ENCODE data around the gene MRPL42. TPM values are rescaled to one million over a fixed set of nuclear protein-coding genes. Genes with fewer than 3 reads are reported as not detected.
A peak's percentile ranks its signal among the peaks of the same experiment; 100 is the strongest.

The MRPL42 gene
- 82.1 and 131 TPM in 2 replicates for total RNA-seq

DNA sequence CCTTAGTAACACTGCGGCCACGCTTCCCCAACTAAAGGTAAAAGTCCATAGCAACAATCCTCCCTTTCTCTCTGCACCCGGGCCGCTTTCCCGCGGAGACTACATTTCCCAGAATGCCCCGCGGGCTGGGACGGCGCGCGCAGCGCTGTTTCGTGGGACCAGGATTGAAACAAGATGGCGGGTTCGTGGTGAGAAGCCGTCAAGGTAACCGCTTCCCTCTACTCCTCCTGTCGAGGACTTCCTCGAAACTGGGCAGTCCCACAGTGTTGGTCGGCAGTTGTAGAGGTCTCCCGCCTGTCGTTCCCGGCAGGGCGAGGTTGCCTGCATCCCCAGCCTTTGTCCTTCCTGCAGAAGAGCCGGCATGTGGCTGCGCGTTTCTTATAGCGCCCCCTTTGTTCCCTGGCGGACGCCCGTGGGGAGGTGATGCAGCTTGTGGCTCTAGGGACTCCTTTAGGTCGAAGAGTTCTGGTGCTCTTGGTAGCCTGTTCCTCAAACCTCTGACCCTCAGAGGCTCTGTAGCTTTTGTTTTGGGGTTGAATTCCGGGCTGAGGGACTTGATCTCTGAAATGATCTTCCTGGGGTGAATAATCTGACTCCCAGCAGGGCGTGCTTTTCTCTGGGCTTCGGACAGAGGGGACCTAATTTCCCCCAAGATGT is at the start of gene MRPL42:
Gene MRPL42 (plus strand): TSS at position 164 of the 657 bp plus-strand sequence. CDS start 1,772 bp downstream, outside the sequence.
- TF ChIP-seq, protein P1, sequence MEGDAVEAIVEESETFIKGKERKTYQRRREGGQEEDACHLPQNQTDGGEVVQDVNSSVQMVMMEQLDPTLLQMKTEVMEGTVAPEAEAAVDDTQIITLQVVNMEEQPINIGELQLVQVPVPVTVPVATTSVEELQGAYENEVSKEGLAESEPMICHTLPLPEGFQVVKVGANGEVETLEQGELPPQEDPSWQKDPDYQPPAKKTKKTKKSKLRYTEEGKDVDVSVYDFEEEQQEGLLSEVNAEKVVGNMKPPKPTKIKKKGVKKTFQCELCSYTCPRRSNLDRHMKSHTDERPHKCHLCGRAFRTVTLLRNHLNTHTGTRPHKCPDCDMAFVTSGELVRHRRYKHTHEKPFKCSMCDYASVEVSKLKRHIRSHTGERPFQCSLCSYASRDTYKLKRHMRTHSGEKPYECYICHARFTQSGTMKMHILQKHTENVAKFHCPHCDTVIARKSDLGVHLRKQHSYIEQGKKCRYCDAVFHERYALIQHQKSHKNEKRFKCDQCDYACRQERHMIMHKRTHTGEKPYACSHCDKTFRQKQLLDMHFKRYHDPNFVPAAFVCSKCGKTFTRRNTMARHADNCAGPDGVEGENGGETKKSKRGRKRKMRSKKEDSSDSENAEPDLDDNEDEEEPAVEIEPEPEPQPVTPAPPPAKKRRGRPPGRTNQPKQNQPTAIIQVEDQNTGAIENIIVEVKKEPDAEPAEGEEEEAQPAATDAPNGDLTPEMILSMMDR (IDR thresholded peaks at IDR 0.05; ENCODE audit: insufficient read depth, low read length, severe bottlenecking) = peak; percentile 79
- DNase-seq (ENCODE audit: low read depth) (peak; percentile 73), FAIRE-seq (no peak)
- Histone ChIP-seq H3K27me3 (ENCODE audit: control insufficient read depth, insufficient read depth, low read length) (no peaks in the 10 kb centered on the region), H3K4me3 (ENCODE audit: low read depth, low read length) (peak within 1 kb of the TSS; percentile 61), H3K36me3 (ENCODE audit: control insufficient read depth, insufficient read depth, low read length) (no peaks in the 10 kb centered on the region)

DNA sequence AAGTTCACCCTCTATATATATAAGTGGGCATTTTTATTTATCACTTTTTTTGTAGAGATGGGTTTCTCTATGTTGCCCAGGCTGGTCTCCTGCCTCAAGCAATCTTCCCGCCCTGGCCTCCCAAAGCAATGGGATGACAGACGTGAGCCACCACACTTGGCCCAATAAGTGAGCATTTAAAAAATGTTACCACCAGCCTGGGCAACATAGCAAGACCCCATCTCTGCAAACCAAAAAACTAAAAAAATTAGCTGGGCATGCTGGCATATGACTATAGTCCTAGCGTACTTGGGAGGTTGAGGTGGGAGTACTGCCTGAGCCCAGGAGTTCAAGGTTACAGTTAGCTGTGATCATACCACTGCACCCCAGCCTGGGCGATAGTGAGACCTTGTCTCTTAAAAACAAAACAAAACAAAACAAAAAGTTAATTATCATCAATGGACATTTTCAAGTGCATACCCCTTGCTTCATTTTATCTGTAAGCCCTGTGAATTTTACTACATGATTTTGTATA is 49.3 kb upstream of the MRPL42 start:
- no peak for FAIRE-seq
- Histone ChIP-seq H3K4me3 (ENCODE audit: low read depth, low read length) (no peak overlapping the region), H3K27me3 (ENCODE audit: control insufficient read depth, insufficient read depth, low read length) (no peaks in the 10 kb centered on the region), H3K36me3 (ENCODE audit: control insufficient read depth, insufficient read depth, low read length) (no peaks in the 10 kb centered on the region)
- DNase-seq (ENCODE audit: low read depth) = no peak
- TF ChIP-seq, protein P1 (IDR thresholded peaks at IDR 0.05; ENCODE audit: insufficient read depth, low read length, severe bottlenecking) = no peak

DNA sequence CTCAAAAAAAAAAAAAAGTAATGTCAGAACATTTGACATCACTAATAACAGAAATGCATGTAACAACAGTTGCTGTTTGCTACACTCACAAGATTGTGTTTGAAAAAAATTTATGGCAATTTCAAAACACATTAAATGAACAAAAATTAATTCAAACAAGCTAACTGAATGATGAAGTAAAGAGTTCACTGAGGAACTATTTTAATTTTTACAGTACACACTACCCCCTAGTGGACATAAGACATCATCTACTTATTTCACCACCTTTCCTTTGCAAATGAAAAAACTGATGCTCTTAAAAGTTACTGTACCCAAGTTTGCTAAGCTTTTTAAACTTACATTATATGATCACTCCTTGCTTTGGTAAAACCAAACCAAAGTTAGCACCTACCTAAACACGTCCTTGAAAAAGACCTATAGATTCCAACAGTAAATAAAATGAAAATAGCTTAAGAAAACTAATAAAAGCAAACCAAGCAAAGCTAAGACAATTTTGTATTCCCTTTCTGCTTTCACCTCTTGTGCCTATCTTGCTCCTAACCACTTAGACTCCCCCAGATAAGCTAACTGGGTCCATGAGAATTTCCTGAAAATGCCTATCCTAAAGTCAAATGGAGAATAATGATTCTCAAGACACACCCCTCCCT is 47.8 kb upstream of the MRPL42 start:
- TF ChIP-seq, protein P1 (IDR thresholded peaks at IDR 0.05; ENCODE audit: insufficient read depth, low read length, severe bottlenecking) = peak; percentile 48
- Histone ChIP-seq H3K36me3 (ENCODE audit: control insufficient read depth, insufficient read depth, low read length) (no peaks in the 10 kb centered on the region), H3K4me3 (ENCODE audit: low read depth, low read length) (no peak overlapping the region), H3K27me3 (ENCODE audit: control insufficient read depth, insufficient read depth, low read length) (no peaks in the 10 kb centered on the region)
- DNase-seq (ENCODE audit: low read depth) (peak; percentile 67), FAIRE-seq (no peak)

DNA sequence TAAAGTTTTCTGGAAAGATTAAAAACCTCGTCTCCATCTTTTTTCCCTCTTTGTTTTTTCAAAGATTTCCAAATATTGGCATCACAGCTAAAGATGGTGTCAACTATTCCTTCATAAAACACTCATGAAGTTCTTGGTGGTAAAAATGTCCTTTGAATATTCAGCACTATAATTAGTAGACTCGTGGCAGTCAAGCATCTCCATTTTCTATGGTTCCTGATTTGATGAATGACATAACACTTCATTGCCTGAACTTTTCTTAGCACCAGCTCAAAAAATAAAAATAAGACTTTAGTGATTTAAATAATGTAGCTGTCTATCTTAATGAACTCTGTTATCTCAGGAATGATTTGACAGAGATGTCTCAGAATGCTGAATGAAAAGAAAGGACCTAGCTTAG is 45.3 kb upstream of the MRPL42 start:
- H3K36me3 ChIP-seq (ENCODE audit: control insufficient read depth, insufficient read depth, low read length) = no peaks in the 10 kb centered on the region
- DNase-seq (ENCODE audit: low read depth) (no peak), FAIRE-seq (no peak)
- H3K4me3 ChIP-seq (ENCODE audit: low read depth, low read length) = no peak overlapping the region
- TF ChIP-seq, protein P1 (IDR thresholded peaks at IDR 0.05; ENCODE audit: insufficient read depth, low read length, severe bottlenecking) = no peak
- no peaks in the 10 kb centered on the region for H3K27me3 ChIP-seq (ENCODE audit: control insufficient read depth, insufficient read depth, low read length)

DNA sequence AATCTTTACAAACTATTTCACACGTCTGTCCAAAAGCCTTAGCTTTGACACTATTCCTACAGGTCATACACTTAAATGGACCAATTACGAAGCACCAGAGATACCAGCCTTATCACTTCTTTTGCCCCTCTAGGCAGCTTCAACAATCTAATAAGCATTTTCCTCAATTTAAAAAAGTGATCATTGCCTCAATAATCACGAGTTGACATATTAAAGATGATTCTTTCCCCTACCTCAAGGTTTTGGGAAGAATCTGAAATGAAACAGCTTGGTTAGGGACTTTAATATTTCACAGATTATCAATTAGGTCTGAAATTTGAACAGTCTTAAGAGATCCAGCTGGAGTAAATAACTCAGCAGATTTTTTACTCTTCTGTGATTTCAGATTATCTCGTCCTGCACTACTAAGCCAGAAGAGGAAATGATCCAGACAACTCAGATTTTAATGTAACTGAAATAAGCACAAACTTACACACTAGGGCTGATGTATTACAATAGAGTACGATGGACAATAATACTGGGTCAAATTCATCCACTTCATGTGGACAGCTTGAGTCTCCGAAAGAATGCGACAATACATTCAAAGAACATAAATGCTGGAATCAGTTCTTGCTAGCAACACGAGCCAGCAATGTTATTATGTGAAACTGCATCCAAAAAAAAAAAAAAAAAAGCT is 41.4 kb upstream of the MRPL42 start:
- DNase-seq (ENCODE audit: low read depth) = no peak
- Histone ChIP-seq H3K36me3 (ENCODE audit: control insufficient read depth, insufficient read depth, low read length) (no peaks in the 10 kb centered on the region), H3K4me3 (ENCODE audit: low read depth, low read length) (no peak overlapping the region), H3K27me3 (ENCODE audit: control insufficient read depth, insufficient read depth, low read length) (no peaks in the 10 kb centered on the region)
- FAIRE-seq = no peak
- TF ChIP-seq, protein P1 (IDR thresholded peaks at IDR 0.05; ENCODE audit: insufficient read depth, low read length, severe bottlenecking) = no peak

All from bronchial epithelial cell (primary cell).